IMR-90 (cell line): Measurements from ENCODE around the gene RPL41. TPM values are rescaled to one million over a fixed set of nuclear protein-coding genes. Genes with fewer than 3 reads are reported as not detected.

Experiments used
- ATAC-seq: fragments of 200-7000 bp; cut with Tn5 transposase; 2 replicates; pipeline ENCODE4 v1.9.1; 2020; ENCODE audit warnings: low read depth, mild to moderate bottlenecking, moderate library complexity
- BruUV-seq: library from RNA; stranded (reverse); fragments of 400-500 nt; replicated peaks from 2 replicates; lab custom pipeline; 2021; lab: Mats Ljungman, UMichigan
- CTCF ChIA-PET: fragments of 300-600 bp; formaldehyde crosslinking; extraction: SDS; loops from one replicate; lab custom pipeline; 2021; ENCODE audit warnings: antibody characterized with exemption; lab: Yijun Ruan, JAX
- POLR2A ChIA-PET: fragments of 300-600 bp; sonication (Branson Sonifier 250); formaldehyde crosslinking; loops from one replicate; lab custom pipeline; 2022; ENCODE audit warnings: antibody characterized with exemption; ENCODE audit not compliant: unreplicated experiment; lab: Charles Lee
- DNase-seq: peaks from one replicate; pipeline ENCODE4 v3.0.0; 2013
- H2AFZ ChIP-seq: replicated peaks from 2 replicates; pipeline ENCODE3; 2013; ENCODE audit warnings: low read length, mild to moderate bottlenecking; ENCODE audit not compliant: poor library complexity
- H2AK5ac ChIP-seq: 2 replicates; pipeline ENCODE4 v1.6.1; 2013; ENCODE audit warnings: low read depth, low read length, inconsistent platforms
- H2AK9ac ChIP-seq: replicated peaks from 2 replicates; pipeline ENCODE3; 2013; ENCODE audit warnings: mild to moderate bottlenecking, low read depth, low read length, moderate library complexity; ENCODE audit not compliant: poor library complexity
- H2BK120ac ChIP-seq: 2 replicates; pipeline ENCODE4 v1.6.1; 2013; ENCODE audit warnings: low read depth, low read length, inconsistent platforms
- H2BK15ac ChIP-seq: 3 replicates; pipeline ENCODE4 v1.6.1; 2013; ENCODE audit warnings: low read depth, low read length, inconsistent platforms
- H2BK20ac ChIP-seq: 2 replicates; pipeline ENCODE4 v1.6.1; 2013; ENCODE audit warnings: low read depth, mild to moderate bottlenecking, inconsistent platforms, low read length, moderate library complexity
- H2BK5ac ChIP-seq: 2 replicates; pipeline ENCODE4 v1.6.1; 2013; ENCODE audit warnings: mild to moderate bottlenecking, low read depth, low read length, inconsistent platforms; ENCODE audit not compliant: poor library complexity, severe bottlenecking
- H3K14ac ChIP-seq: replicated peaks from 2 replicates; pipeline ENCODE4 v1.6.1; 2013; ENCODE audit warnings: low read depth, low read length, inconsistent platforms
- H3K18ac ChIP-seq: 2 replicates; pipeline ENCODE4 v1.6.1; 2013; ENCODE audit warnings: low read depth, low read length, control low read depth
- H3K23ac ChIP-seq: 2 replicates; pipeline ENCODE4 v1.6.1; 2013; ENCODE audit warnings: low read depth, low read length, inconsistent platforms
- H3K27ac ChIP-seq: 2 replicates; pipeline ENCODE4 v1.5.1; 2013; ENCODE audit warnings: mild to moderate bottlenecking, control low read depth, low read length; ENCODE audit not compliant: insufficient read depth
- H3K27me3 ChIP-seq: 2 replicates; pipeline ENCODE4 v1.6.1; 2013; ENCODE audit warnings: low read length; ENCODE audit not compliant: control insufficient read depth, insufficient read depth
- H3K36me3 ChIP-seq: 2 replicates; pipeline ENCODE4 v1.6.1; 2013; ENCODE audit warnings: low read length, mixed read lengths; ENCODE audit not compliant: control insufficient read depth, insufficient read depth
- H3K4ac ChIP-seq: 2 replicates; pipeline ENCODE4 v1.6.1; 2013; ENCODE audit warnings: low read depth, low read length, inconsistent platforms
- H3K4me1 ChIP-seq: 2 replicates; pipeline ENCODE4 v1.6.1; 2013; ENCODE audit warnings: low read length, mixed read lengths; ENCODE audit not compliant: control insufficient read depth, insufficient read depth
- H3K4me2 ChIP-seq: 2 replicates; pipeline ENCODE4 v1.6.1; 2013; ENCODE audit warnings: low read depth, mild to moderate bottlenecking, control low read depth, low read length, moderate library complexity
- H3K4me3 ChIP-seq: 2 replicates; pipeline ENCODE4 v1.5.1; 2013; ENCODE audit warnings: low read depth, mild to moderate bottlenecking, control low read depth, low read length, moderate library complexity; ENCODE audit not compliant: insufficient read depth
- H3K56ac ChIP-seq: 2 replicates; pipeline ENCODE4 v1.6.1; 2013; ENCODE audit warnings: low read length, inconsistent platforms; ENCODE audit not compliant: insufficient read depth; ENCODE audit errors: extremely low read depth
- H3K79me1 ChIP-seq, 2 experiments: 2 replicates each; pipeline ENCODE4 v1.6.1; 2013; ENCODE audit warnings: low read length in 2 of 2, inconsistent platforms in 1 of 2, low read depth in 1 of 2
- H3K9ac ChIP-seq: 2 replicates; pipeline ENCODE4 v1.6.1; 2013; ENCODE audit warnings: low read depth, low read length, control low read depth
- H3K9me1 ChIP-seq: 2 replicates; pipeline ENCODE4 v1.6.1; 2013; ENCODE audit warnings: low read length, inconsistent platforms; ENCODE audit not compliant: insufficient read depth
- H3K9me3 ChIP-seq: 2 replicates; pipeline ENCODE4 v1.6.1; 2013; ENCODE audit warnings: low read length; ENCODE audit not compliant: control insufficient read depth, insufficient read depth
- H4K20me1 ChIP-seq: 2 replicates; pipeline ENCODE4 v1.6.1; 2013; ENCODE audit warnings: low read length, inconsistent platforms; ENCODE audit not compliant: insufficient read depth
- H4K5ac ChIP-seq: 2 replicates; pipeline ENCODE4 v1.6.1; 2013; ENCODE audit warnings: mild to moderate bottlenecking, low read depth, low read length, control low read depth
- H4K8ac ChIP-seq, 2 experiments: 2 replicates each; pipeline ENCODE4 v1.6.1; 2013; ENCODE audit warnings: low read depth in 2 of 2, low read length in 2 of 2, control low read depth in 1 of 2, inconsistent platforms in 1 of 2
- H4K91ac ChIP-seq: 2 replicates; pipeline ENCODE4 v1.6.1; 2013; ENCODE audit warnings: low read depth, low read length, inconsistent platforms; ENCODE audit not compliant: insufficient read depth
- BHLHE40 ChIP-seq: fragments of 150-350 bp; IDR thresholded peaks from 2 replicates; pipeline ENCODE4 v1.6.1; 2016; ENCODE audit warnings: mild to moderate bottlenecking, low read depth, low read length
- CHD1 ChIP-seq: IDR thresholded peaks from 2 replicates; pipeline ENCODE4 v1.6.1; 2012; ENCODE audit warnings: low read depth, low read length, improper control_type of control experiment
- CTCF ChIP-seq: conservative IDR thresholded peaks from 2 replicates; pipeline ENCODE4 v1.5.1; 2012; ENCODE audit warnings: mild to moderate bottlenecking, low read depth, low read length, improper control_type of control experiment
- ELK1 ChIP-seq: fragments of 150-350 bp; IDR thresholded peaks from 2 replicates; pipeline ENCODE4 v1.6.1; 2016; ENCODE audit warnings: low read depth, mild to moderate bottlenecking, low read length, moderate library complexity, borderline replicate concordance
- FOS ChIP-seq: fragments of 150-350 bp; IDR thresholded peaks from 2 replicates; pipeline ENCODE4 v1.6.1; 2016; ENCODE audit warnings: low read depth, low read length
- MAFK ChIP-seq: IDR thresholded peaks from 2 replicates; pipeline ENCODE4 v1.6.1; 2012; ENCODE audit warnings: low read depth, low read length, improper control_type of control experiment
- NFE2L2 ChIP-seq: fragments of 150-350 bp; IDR thresholded peaks from 2 replicates; pipeline ENCODE4 v1.6.1; 2016; ENCODE audit warnings: low read depth, mild to moderate bottlenecking, low read length
- POLR2A ChIP-seq: IDR thresholded peaks from 2 replicates; pipeline ENCODE4 v1.6.1; 2012; ENCODE audit warnings: mild to moderate bottlenecking, low read depth, low read length
- RAD21 ChIP-seq: IDR thresholded peaks from 2 replicates; pipeline ENCODE4 v1.6.1; 2012; ENCODE audit warnings: low read length, improper control_type of control experiment
- RCOR1 ChIP-seq: IDR thresholded peaks from 2 replicates; pipeline ENCODE4 v1.6.1; 2012; ENCODE audit warnings: mild to moderate bottlenecking, low read length, improper control_type of control experiment; ENCODE audit not compliant: insufficient replicate concordance
- RFX5 ChIP-seq: IDR thresholded peaks from 2 replicates; pipeline ENCODE4 v1.8.0; 2012; ENCODE audit warnings: low read depth, mild to moderate bottlenecking, low read length, moderate library complexity
- SMC3 ChIP-seq: fragments of 150-350 bp; IDR thresholded peaks from 2 replicates; pipeline ENCODE4 v1.6.1; 2016; ENCODE audit warnings: low read depth, mild to moderate bottlenecking, antibody characterized with exemption, low read length, moderate library complexity
- USF2 ChIP-seq: fragments of 150-350 bp; IDR thresholded peaks from 2 replicates; pipeline ENCODE4 v1.6.1; 2017; ENCODE audit warnings: mild to moderate bottlenecking, antibody characterized with exemption, low read length, low read depth
- WGBS, 2 experiments: methylation state at CpG; one replicate each; pipeline versions ENCODE4 v1.1.5 to v1.1.7; 2013; ENCODE audit warnings: missing lambda C conversion rate in 2 of 2; ENCODE audit not compliant: insufficient read length in 1 of 2; ENCODE audit errors: extremely low coverage in 2 of 2; 5-methylcytosine and 5-hydroxymethylcytosine counted together
- dilution Hi-C: fragments of 300-500 bp; cut with HindIII; formaldehyde crosslinking; loops from one replicate; pipeline ENCODE4 v1.14.3; 2018; ENCODE audit warnings: low sequenced_read_pairs; ENCODE audit not compliant: unreplicated experiment
- in situ Hi-C: fragments of 300-500 bp; cut with MboI; formaldehyde crosslinking; loops from 3 replicates; pipeline ENCODE4 v1.14.3; 2019; ENCODE audit warnings: low sequenced_read_pairs, inconsistent platforms, mixed read lengths
- intact Hi-C: fragments of 100-400 bp; cut with micrococcal nuclease; formaldehyde crosslinking; loops from 2 replicates; pipeline ENCODE4 v1.10.0; 2022
- polyA plus RNA-seq, 3 experiments: library from polyadenylated mRNA; depleted of rRNA; stranded (reverse); fragments of >200 nt; gene quantifications; 2 replicates each; pipeline ENCODE4 v1.2.3, GENCODE V29; 2012; ENCODE audit warnings: low replicate concordance in 1 of 3
- total RNA-seq: library from RNA; depleted of rRNA; stranded (reverse); fragments of >200 nt; gene quantifications from 2 replicates; pipeline ENCODE4 v1.2.3, GENCODE V29; 2012

Gene RPL41
- total and polyA plus RNA-seq, 2 of the 4 experiments (the other 2 are of a cell fraction): 1,119 to 9,394 TPM

GRCh38 chr12:56079723-56080555, 36.5 kb upstream of the RPL41 start, which contains the start of gene ERBB3:
TSS of gene ERBB3 (plus strand) at chr12:56080165. CDS start at chr12:56080301, 136 bp downstream.
- H2BK120ac ChIP-seq: no peak within 1 kb of the TSS; the same call in 1 of the 2 replicates
- peaks cover 38% of the 10 kb centered on the region for H3K27me3 ChIP-seq
- peak within 1 kb of the TSS; percentile 96 for H3K4me2 ChIP-seq
- H3K36me3 ChIP-seq: no peaks in the 10 kb centered on the region
- H3K9me1 ChIP-seq: 0 out of 2 replicates have a peak, but pooled peaks cover 3% of the 10 kb centered on the region
- in situ Hi-C loops (no loop called here), dilution Hi-C loops (no loop called here), intact Hi-C loops (loop anchor here (1.0 to 2.0 kb wide), 2 partner anchors 24 to 33 kb away; partner anchors contain the start of gene PA2G4)
- ATAC-seq (peak; percentile 89), DNase-seq (peak; percentile 81)
- H4K8ac ChIP-seq: peak within 1 kb of the TSS in 1 of 2 experiments; percentile 90; a peak in 2 of 4 replicates
- H4K20me1 ChIP-seq: no peaks in the 10 kb centered on the region; the same call in 1 of the 2 replicates
- peak within 1 kb of the TSS; percentile 76; the same call in 1 of the 2 replicates for H3K4ac ChIP-seq
- H3K9me3 ChIP-seq: no peaks in the 10 kb centered on the region
- peak within 1 kb of the TSS; percentile 84; the same call in 1 of the 2 replicates for H3K23ac ChIP-seq
- peak within 1 kb of the TSS; percentile 100 for H2AFZ ChIP-seq
- peak within 1 kb of the TSS; percentile 47; the same call in 1 of the 2 replicates for H3K27ac ChIP-seq
- no TSS peak for BruUV-seq
- peak within 1 kb of the TSS; percentile 67 for H3K4me3 ChIP-seq
- H2AK9ac ChIP-seq: peak within 1 kb of the TSS; percentile 86
- ChIA-PET CTCF (interaction anchor here (0.6 to 1.4 kb wide), 5 partner anchors 10 to 38 kb away, joined by 3 to 4 read pairs (median 3); partner anchors contain the start of genes RPL41 and ZC3H10), POLR2A (no interaction called here)
- 2% methylated on average over 19 of the region's 59 CpGs; no CpG with 5 or more reads in 1 of the 2 experiments for WGBS, 2 experiments
- H3K9ac ChIP-seq: peak within 1 kb of the TSS; percentile 66; the same call in 1 of the 2 replicates
- no peak within 1 kb of the TSS for H3K56ac ChIP-seq
- H3K14ac ChIP-seq: 0 out of 2 replicates have a peak within 1 kb of the TSS, but pooled peaks have one; percentile 61
- H4K5ac ChIP-seq: no peak within 1 kb of the TSS
- no peaks in the 10 kb centered on the region for H3K79me1 ChIP-seq
- no peak within 1 kb of the TSS; the same call in 1 of the 2 replicates for H2BK20ac ChIP-seq
- no peak within 1 kb of the TSS; the same call in 1 of the 2 replicates for H4K91ac ChIP-seq
- H2AK5ac ChIP-seq: no peak within 1 kb of the TSS
- peak within 1 kb of the TSS; percentile 49 for H2BK5ac ChIP-seq
- peaks cover 4% of the 10 kb centered on the region; the same call in 1 of the 2 replicates for H3K4me1 ChIP-seq
- H3K18ac ChIP-seq: no peak within 1 kb of the TSS
- no peak within 1 kb of the TSS; the same call in 2 of the 3 replicates for H2BK15ac ChIP-seq
- TF ChIP-seq ELK1 (no peak), SMC3 (no peak), NFE2L2 (no peak), POLR2A (no peak), USF2 (no peak), CHD1 (no peak), RCOR1 (no peak), CTCF (peak; percentile 19; the same call in 1 of the 2 replicates), RAD21 (no peak), RFX5 (no peak), BHLHE40 (peak; percentile 58; the same call in 1 of the 2 replicates), MAFK (no peak), FOS (peak; percentile 80)
